ENCODE measurements around the gene EIF4E3.

GRCh38 chr3:71636001-71636400 is 89.2 kb downstream of the EIF4E3 start:
- no peak for TF ChIP-seq REST (IDR thresholded peaks at IDR 0.05; ENCODE audit: insufficient read depth in 1 of 2, low read depth in 2 of 2, low read length in 2 of 2)
- TF ChIP-seq POLR2AphosphoS5 (IDR thresholded peaks at IDR 0.05; ENCODE audit: low read depth, low read length), result no peak
- TF ChIP-seq TAF1 (IDR thresholded peaks at IDR 0.05; ENCODE audit: borderline replicate concordance, insufficient read depth, low read length), result no peak
- no peak for TF ChIP-seq SIN3A (IDR thresholded peaks at IDR 0.05; ENCODE audit: borderline replicate concordance, insufficient read depth, low read length)

All from PFSK-1 (cell line).